Measurements from ENCODE around the gene LIMS2. TPM values are rescaled to one million over a fixed set of nuclear protein-coding genes. Genes with fewer than 3 reads are reported as not detected.

The LIMS2 gene
- total and polyA plus RNA-seq, 5 donors, result 163 to 224 (median 200) TPM

DNA sequence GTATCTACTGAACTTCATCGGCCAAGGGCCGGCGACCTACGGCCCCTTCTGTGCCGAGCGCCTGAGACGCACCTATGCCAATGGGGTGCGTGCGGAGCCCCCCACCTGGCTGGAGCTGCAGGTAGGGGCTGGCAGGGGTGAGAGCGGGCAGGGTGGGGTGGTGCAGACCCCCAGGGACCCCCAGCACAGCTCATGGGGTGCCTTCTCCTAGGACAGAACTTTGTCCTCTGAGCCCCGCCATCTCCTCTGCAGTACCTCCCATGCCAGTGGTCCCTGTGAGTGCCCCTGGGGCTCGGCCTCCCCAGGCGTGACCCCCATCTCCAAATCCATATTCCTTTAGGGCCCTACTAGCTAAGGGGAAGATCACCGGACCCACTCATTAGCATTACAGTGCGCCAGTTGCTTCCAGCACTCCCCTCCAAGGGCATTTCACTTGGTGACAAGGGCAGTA lies 53.3 kb downstream of the LIMS2 start:
- no peak overlapping the region for H3K27ac ChIP-seq (ENCODE audit: low read length)
- intact Hi-C loops (cut with DNase I), result no loop called here
- no peaks in the 10 kb centered on the region for H3K27me3 ChIP-seq (ENCODE audit: control insufficient read depth, insufficient read depth)
- no peaks in the 10 kb centered on the region for H3K9me3 ChIP-seq (ENCODE audit: control insufficient read depth, low read length)
- no peaks in the 10 kb centered on the region for H3K4me1 ChIP-seq (ENCODE audit: control insufficient read depth, insufficient read depth, low read length)
- no peak for ATAC-seq
- no peak for DNase-seq
- H3K4me3 ChIP-seq (ENCODE audit: low read length), result no peak overlapping the region
- WGBS, result 96% methylated on average over 15 of the region's 15 CpGs

DNA sequence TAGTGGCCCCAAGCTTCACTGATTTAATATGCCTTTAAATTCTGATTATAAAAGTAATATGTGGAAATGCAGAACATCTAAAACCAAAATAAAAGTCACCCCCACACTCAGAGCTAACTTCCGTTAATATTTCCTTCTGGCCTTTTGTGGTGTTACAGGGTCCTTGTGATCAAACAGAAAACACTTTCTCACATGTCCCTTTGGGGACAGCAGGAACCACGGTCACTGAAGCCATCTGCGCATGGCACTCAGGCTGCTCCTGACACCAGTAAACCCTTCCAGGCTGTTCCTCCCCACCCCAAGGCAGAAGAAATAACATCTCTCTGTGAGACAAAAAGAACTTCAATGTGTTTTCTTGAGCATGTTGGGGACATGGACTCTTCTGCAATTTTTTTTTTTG lies 54.5 kb downstream of the LIMS2 start:
- Histone ChIP-seq H3K27me3 (ENCODE audit: control insufficient read depth, insufficient read depth) (no peaks in the 10 kb centered on the region), H3K27ac (ENCODE audit: low read length) (no peak overlapping the region), H3K4me3 (ENCODE audit: low read length) (no peak overlapping the region), H3K9me3 (ENCODE audit: control insufficient read depth, low read length) (no peaks in the 10 kb centered on the region), H3K4me1 (ENCODE audit: control insufficient read depth, insufficient read depth, low read length) (no peaks in the 10 kb centered on the region)
- 67% methylated on average over 3 of the region's 3 CpGs for WGBS
- intact Hi-C loops (cut with DNase I), result no loop called here
- ATAC-seq, result no peak
- DNase-seq, result no peak

DNA sequence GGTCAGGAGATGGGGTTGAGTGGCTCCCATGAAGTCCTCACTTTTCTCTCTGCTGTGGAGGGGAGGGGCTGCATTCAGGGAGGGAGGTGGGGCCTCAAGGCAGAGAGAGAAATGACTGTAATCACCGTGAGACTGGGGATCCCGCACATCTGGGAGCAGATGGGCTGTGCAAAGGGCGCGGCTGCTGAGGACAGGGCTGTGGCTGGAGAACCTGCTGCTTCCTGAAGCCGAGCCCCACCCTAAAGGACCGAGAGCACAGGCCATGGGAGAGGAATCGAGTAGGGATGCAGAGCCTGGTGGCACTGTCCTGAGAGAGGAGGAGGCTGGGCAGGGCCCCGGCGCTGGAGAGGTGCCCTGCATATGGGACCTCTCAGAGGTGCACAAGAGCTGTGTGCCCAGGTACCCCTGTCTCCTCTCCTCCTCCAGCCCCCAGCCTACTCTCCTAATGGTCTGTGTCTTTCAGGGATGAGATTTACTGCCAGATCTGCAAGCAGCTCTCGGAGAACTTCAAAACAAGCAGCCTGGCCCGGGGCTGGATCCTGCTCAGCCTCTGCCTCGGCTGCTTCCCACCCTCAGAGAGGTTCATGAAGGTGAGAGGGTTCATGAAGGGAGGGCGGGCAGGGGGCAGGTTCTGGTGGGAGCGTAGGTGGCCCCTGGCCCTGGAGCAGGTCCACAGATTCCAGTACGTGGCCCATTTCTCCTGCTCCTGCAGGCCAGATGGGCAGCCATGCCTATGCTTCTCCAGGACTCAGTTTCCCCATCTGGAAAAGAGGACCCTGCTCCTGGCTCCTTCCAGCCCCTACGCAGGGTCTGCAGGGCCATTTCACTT lies 55.2 kb downstream of the LIMS2 start:
- no peaks in the 10 kb centered on the region for H3K9me3 ChIP-seq (ENCODE audit: control insufficient read depth, low read length)
- 82% methylated on average over 16 of the region's 16 CpGs for WGBS
- intact Hi-C loops (cut with DNase I), result no loop called here
- no peak overlapping the region for H3K27ac ChIP-seq (ENCODE audit: low read length)
- H3K4me1 ChIP-seq (ENCODE audit: control insufficient read depth, insufficient read depth, low read length), result no peaks in the 10 kb centered on the region
- no peak overlapping the region for H3K4me3 ChIP-seq (ENCODE audit: low read length)
- DNase-seq, result no peak
- ATAC-seq, result no peak
- no peaks in the 10 kb centered on the region for H3K27me3 ChIP-seq (ENCODE audit: control insufficient read depth, insufficient read depth)

DNA sequence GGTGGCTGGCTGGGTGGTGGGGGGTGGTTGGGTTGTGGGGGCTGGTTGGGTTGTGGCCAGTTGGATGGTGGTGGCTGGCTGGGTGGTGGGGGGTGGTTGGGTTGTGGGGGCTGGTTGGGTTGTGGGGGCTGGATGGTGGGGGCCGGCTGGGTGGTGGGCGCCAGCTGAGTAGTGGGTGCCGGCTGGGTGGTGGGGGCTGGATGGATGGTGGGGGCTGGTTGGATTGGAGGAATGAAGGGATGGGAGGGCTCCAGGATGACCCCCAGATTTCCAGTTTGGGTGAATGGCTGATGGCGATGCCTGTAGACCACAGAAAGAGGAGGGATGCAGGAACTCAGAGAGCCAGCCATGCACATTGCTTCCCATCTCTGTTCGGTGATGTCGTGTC lies 56.1 kb downstream of the LIMS2 start:
- H3K9me3 ChIP-seq (ENCODE audit: control insufficient read depth, low read length), result no peaks in the 10 kb centered on the region
- H3K27me3 ChIP-seq (ENCODE audit: control insufficient read depth, insufficient read depth), result no peaks in the 10 kb centered on the region
- no peak overlapping the region for H3K27ac ChIP-seq (ENCODE audit: low read length)
- H3K4me1 ChIP-seq (ENCODE audit: control insufficient read depth, insufficient read depth, low read length), result no peaks in the 10 kb centered on the region
- whole genome bisulfite sequencing, result 96% methylated on average over 6 of the region's 6 CpGs
- intact Hi-C loops (cut with DNase I), result no loop called here
- H3K4me3 ChIP-seq (ENCODE audit: low read length), result no peak overlapping the region
- ATAC-seq (no peak), DNase-seq (no peak)

DNA sequence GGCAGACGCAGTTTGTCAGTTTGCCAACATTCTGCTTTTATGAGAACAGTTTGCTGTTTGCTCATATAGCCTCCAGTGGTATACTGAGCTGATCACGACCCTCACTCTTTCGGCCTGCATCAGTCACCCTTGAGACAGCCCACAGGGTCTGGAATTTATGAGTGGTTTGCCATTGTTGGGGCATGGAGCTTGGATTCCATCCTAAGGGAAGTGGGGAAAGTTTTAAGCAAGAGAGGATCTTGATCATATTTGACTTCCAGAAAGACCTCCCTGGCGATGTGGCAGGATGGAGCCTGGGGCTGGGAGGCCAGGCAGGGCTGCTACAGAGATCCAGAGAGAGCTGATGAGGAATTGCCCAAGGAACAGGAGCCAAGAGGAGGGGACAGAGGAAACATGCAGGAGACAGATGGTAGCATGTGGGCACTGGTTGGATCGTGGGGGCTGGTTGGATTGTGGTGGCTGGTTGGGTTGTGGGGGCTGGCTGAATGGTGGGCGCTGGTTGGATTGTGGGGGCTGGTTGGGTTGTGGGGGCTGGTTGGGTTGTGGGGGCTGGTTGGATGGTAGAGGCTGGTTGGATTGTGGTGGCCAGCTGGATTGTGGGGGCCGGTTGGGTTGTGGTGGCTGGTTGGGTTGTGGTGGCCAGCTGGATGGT lies 56.7 kb downstream of the LIMS2 start:
- WGBS, result 82% methylated on average over 7 of the region's 7 CpGs
- Histone ChIP-seq H3K27ac (ENCODE audit: low read length) (no peak overlapping the region), H3K4me1 (ENCODE audit: control insufficient read depth, insufficient read depth, low read length) (no peaks in the 10 kb centered on the region), H3K9me3 (ENCODE audit: control insufficient read depth, low read length) (no peaks in the 10 kb centered on the region), H3K27me3 (ENCODE audit: control insufficient read depth, insufficient read depth) (no peaks in the 10 kb centered on the region), H3K4me3 (ENCODE audit: low read length) (no peak overlapping the region)
- ATAC-seq (no peak), DNase-seq (no peak)
- intact Hi-C loops (cut with DNase I), result no loop called here

DNA sequence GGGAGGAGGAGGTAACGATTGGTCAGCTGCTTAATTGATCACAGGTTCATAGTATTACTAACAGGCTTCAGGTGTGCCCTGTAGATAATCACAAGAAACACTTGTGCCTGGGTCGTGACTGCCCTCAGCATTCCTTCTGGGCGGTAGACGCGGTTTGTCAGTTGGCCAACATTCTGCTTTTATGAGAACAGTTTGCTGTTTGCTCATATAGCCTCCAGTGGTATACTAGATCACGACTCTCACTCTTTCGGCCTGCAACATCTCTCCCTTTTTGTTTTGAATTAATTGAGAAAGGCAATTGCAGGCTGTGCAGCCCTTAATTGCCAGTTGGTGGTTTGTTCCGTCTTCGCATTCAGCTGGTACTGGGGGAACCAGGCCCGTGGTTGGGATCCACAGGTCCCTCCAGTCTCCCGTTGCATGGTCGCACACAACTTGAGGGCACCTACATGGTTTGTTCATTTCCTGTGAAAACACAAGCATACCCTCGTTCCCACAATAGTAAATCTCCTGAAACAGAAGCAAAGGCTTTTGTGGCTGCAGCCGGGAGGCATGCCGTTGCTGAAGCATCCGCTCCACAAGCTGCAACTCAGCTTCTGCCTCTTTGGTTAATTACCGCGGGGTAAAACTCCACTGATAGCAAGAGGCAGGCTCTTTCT lies 59.7 kb downstream of the LIMS2 start:
- Histone ChIP-seq H3K9me3 (ENCODE audit: control insufficient read depth, low read length) (no peaks in the 10 kb centered on the region), H3K27ac (ENCODE audit: low read length) (no peak overlapping the region), H3K4me1 (ENCODE audit: control insufficient read depth, insufficient read depth, low read length) (no peaks in the 10 kb centered on the region), H3K4me3 (ENCODE audit: low read length) (no peak overlapping the region), H3K27me3 (ENCODE audit: control insufficient read depth, insufficient read depth) (no peaks in the 10 kb centered on the region)
- intact Hi-C loops (cut with DNase I), result no loop called here
- 76% methylated on average over 18 of the region's 18 CpGs for WGBS
- DNase-seq (no peak), ATAC-seq (no peak)

DNA sequence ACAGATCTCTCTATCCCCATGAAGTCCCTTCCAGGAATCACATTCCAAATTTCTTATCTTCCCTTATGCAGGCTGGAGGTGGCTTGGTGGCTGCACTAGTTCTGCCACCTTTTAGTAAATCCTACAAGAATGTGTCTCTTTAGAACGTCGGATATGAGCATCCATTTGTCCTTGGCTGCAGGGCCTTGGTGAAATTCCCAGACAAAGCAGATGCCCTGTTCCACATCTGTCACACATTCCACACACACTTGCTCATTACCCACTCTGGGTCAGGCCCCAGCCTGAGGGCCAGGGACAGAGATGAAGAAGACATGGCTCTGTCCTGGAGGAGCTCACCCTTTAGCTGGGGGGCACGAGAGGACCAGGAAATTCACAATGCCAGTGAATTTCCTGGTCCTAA lies 60.6 kb downstream of the LIMS2 start:
- Histone ChIP-seq H3K4me3 (ENCODE audit: low read length) (no peak overlapping the region), H3K27me3 (ENCODE audit: control insufficient read depth, insufficient read depth) (no peaks in the 10 kb centered on the region), H3K9me3 (ENCODE audit: control insufficient read depth, low read length) (no peaks in the 10 kb centered on the region), H3K4me1 (ENCODE audit: control insufficient read depth, insufficient read depth, low read length) (no peaks in the 10 kb centered on the region), H3K27ac (ENCODE audit: low read length) (no peak overlapping the region)
- DNase-seq, result no peak
- WGBS, result 62% methylated on average over 3 of the region's 3 CpGs
- ATAC-seq, result no peak
- intact Hi-C loops (cut with DNase I), result no loop called here

DNA sequence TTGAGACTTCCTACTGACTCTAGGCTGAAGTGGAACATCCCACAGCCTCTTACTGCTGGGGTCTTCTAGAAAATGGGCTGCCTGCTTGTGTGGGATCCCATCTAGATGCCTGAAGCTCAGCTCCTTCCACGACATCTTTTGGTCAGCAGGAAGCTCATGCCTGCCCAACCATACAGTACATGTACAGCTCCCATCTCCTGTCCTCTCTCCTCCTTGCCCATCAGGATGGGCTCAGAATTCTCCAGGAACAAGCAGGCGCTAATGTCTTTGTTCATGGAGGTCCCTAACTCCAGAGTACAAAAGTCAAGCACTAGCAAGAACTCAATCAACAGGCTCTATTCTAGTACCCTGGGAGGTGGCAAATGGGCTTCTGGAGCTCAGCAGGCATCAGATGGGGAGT lies 61.1 kb downstream of the LIMS2 start:
- H3K27me3 ChIP-seq (ENCODE audit: control insufficient read depth, insufficient read depth), result no peaks in the 10 kb centered on the region
- intact Hi-C loops (cut with DNase I), result no loop called here
- WGBS, result 94% methylated on average over 2 of the region's 2 CpGs

DNA sequence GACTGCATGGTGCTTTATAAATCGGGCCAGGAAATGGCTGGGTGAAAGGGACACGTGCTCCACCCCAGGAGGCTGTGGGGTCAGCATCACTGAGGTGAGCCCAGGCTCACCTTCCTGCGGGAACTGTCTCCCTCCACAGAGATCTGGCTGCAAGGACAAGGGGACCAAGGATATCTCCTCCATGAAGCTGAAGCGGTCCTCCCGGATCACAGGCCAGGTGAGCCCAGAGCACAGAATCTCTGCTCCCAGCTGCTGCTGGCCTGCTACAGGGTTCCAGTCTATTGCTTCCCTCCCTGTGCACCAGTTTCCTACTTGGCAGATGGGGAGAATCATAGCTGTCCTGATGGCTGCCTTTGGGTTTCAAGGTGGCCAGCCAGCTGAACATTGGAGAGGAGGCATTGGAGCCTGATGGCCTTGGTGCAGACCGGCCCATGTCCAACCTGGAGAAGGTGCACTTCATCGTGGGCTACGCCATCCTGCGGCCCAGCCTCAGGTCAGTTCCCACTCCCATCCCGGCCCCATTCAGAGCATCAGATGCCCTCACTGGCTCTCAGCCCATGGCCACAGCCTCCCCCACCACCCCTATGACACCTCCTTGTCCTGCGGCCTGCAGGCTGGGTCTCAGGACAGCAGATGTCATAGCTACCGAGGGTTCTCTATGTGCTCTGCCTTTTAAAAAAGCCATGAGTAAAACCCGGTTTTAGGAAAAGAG lies 63.1 kb downstream of the LIMS2 start:
- DNase-seq, result peak in 1 of 3 donors; percentile 27
- Histone ChIP-seq H3K9me3 (ENCODE audit: control insufficient read depth, low read length) (no peaks in the 10 kb centered on the region), H3K4me3 (ENCODE audit: low read length) (no peak overlapping the region), H3K27me3 (ENCODE audit: control insufficient read depth, insufficient read depth) (no peaks in the 10 kb centered on the region), H3K4me1 (ENCODE audit: control insufficient read depth, insufficient read depth, low read length) (no peaks in the 10 kb centered on the region), H3K27ac (ENCODE audit: low read length) (no peak overlapping the region)
- WGBS, result 93% methylated on average over 13 of the region's 13 CpGs
- intact Hi-C loops (cut with DNase I), result no loop called here
- ATAC-seq, result no peak

More for the DNA sequence above, 61.1 kb downstream of the LIMS2 start:
- Histone ChIP-seq H3K4me1 (ENCODE audit: control insufficient read depth, insufficient read depth, low read length) (no peaks in the 10 kb centered on the region), H3K9me3 (ENCODE audit: control insufficient read depth, low read length) (no peaks in the 10 kb centered on the region), H3K4me3 (ENCODE audit: low read length) (no peak overlapping the region), H3K27ac (ENCODE audit: low read length) (no peak overlapping the region)
- DNase-seq (no peak), ATAC-seq (no peak)

DNA sequence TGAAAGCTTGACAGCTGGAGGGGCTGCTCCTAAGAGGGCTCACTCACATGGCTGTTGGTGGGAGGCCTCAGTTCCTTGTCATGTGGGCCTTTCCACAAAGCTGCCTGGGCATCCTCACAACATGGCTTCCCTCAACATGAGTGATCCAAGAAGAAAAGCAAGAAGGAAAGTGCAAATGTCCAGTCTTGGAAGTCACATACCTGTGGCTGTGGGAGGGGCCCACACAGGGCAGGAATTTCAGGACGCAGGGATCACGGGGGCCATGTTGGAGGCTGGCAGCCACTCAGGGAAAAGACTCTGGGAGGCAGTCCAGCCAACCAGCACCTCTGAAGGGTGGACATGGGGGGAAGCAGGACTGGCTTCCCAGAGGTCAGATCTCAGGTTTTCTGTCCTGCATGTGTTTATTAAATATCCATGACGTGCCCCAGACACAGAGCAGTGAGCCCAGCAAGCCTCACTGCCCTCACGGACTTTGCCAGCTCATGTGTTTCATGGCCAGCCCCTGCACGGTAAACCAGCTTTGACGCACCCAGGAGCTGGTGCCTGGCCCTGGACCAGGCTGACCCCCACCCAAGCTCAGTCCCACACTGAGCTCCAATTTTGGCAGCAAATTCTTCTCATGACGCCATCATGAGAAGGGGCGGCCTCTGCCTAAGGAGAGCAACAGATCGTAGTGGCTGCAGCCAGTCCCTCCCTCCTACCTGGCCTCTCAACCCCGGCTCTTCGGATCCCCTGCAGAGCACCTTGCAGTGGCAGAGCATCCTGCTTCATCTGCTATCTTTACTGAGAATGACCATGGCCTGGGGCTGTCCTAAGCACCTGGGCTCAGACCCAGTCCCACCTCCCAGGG lies 64.0 kb downstream of the LIMS2 start:
- peak in 1 of 3 donors; percentile 18 for DNase-seq
- Histone ChIP-seq H3K27me3 (ENCODE audit: control insufficient read depth, insufficient read depth) (no peaks in the 10 kb centered on the region), H3K9me3 (ENCODE audit: control insufficient read depth, low read length) (no peaks in the 10 kb centered on the region), H3K4me3 (ENCODE audit: low read length) (no peak overlapping the region), H3K27ac (ENCODE audit: low read length) (no peak overlapping the region), H3K4me1 (ENCODE audit: control insufficient read depth, insufficient read depth, low read length) (no peaks in the 10 kb centered on the region)
- intact Hi-C loops (cut with DNase I), result no loop called here
- ATAC-seq, result no peak
- 90% methylated on average over 11 of the region's 11 CpGs for WGBS
